HepG2 (cell line): ENCODE measurements around the gene CFAP119. TPM values are rescaled to one million over a fixed set of nuclear protein-coding genes. Genes with fewer than 3 reads are reported as not detected.

Experiments
- AGO1 ChIP-seq: fragments of 200-400 bp; formaldehyde crosslinking; IDR thresholded peaks from 2 replicates; pipeline ENCODE4 v1.6.1; 2017; ENCODE audit warnings: mild to moderate bottlenecking, low read depth, low read length, moderate library complexity; ENCODE audit not compliant: poor library complexity, severe bottlenecking
- CBX1 ChIP-seq: IDR thresholded peaks from one replicate; pipeline ENCODE4 v1.6.1; 2016; ENCODE audit warnings: antibody characterized with exemption, low read depth
- HNF4G ChIP-seq, 2 experiments: sonication (generic) in 1 of 2; formaldehyde crosslinking in 1 of 2; IDR thresholded peaks; 2 replicates each; pipeline versions ENCODE4 v1.4.0 to v1.6.1; 2011 to 2020; ENCODE audit warnings: borderline replicate concordance in 2 of 2, low read depth in 2 of 2, mild to moderate bottlenecking in 2 of 2, low read length in 1 of 2, missing genetic modification reagents in 1 of 2, moderate library complexity in 1 of 2
- HOXA7 ChIP-seq: sonication (generic); formaldehyde crosslinking; IDR thresholded peaks from 2 replicates; pipeline ENCODE4 v1.8.1; 2022; ENCODE audit warnings: mild to moderate bottlenecking, missing genetic modification reagents, moderate library complexity
- KDM5A ChIP-seq: fragments of 200-600 bp; sonication (generic); IDR thresholded peaks from 2 replicates; pipeline ENCODE4 v1.7.0; 2018; ENCODE audit warnings: antibody characterized with exemption, mild to moderate bottlenecking, low read length, borderline replicate concordance
- KMT2B ChIP-seq: IDR thresholded peaks from 2 replicates; pipeline ENCODE4 v1.6.1; 2016; ENCODE audit warnings: missing genetic modification reagents, missing compliant biosample characterization
- NCOA2 ChIP-seq: sonication (generic); formaldehyde crosslinking; IDR thresholded peaks from 2 replicates; pipeline ENCODE4 v1.8.0; 2022; ENCODE audit warnings: inconsistent platforms
- ONECUT2 ChIP-seq: sonication (generic); formaldehyde crosslinking; IDR thresholded peaks from 2 replicates; pipeline ENCODE4 v1.4.0; 2020; ENCODE audit warnings: missing genetic modification reagents
- STAG1 ChIP-seq: sonication (generic); formaldehyde crosslinking; IDR thresholded peaks from 2 replicates; pipeline ENCODE4 v1.4.0; 2020; ENCODE audit warnings: missing genetic modification reagents
- TEAD3 ChIP-seq: optimal IDR thresholded peaks from 2 replicates; pipeline ENCODE3; 2016; ENCODE audit warnings: borderline replicate concordance
- ZNF10 ChIP-seq: sonication (generic); formaldehyde crosslinking; IDR thresholded peaks from 2 replicates; pipeline ENCODE4 v1.4.0; 2020; ENCODE audit warnings: mild to moderate bottlenecking, low read depth, missing genetic modification reagents, borderline replicate concordance
- ZNF136 ChIP-seq: sonication (generic); formaldehyde crosslinking; IDR thresholded peaks from 2 replicates; pipeline ENCODE4 v1.8.1; 2022; ENCODE audit warnings: low read depth, mild to moderate bottlenecking, moderate library complexity, missing genetic modification reagents
- ZNF138 ChIP-seq: sonication (generic); formaldehyde crosslinking; IDR thresholded peaks from 2 replicates; pipeline ENCODE4 v1.5.0; 2020; ENCODE audit warnings: mild to moderate bottlenecking, low read depth, missing genetic modification reagents
- ZNF543 ChIP-seq: sonication (generic); formaldehyde crosslinking; IDR thresholded peaks from 2 replicates; pipeline ENCODE4 v1.4.0; 2020; ENCODE audit warnings: mild to moderate bottlenecking, missing genetic modification reagents
- ZNF652 ChIP-seq: IDR thresholded peaks from 2 replicates; pipeline ENCODE4 v1.6.1; 2016; ENCODE audit warnings: low read depth, borderline replicate concordance
- ZNF839 ChIP-seq: sonication (generic); formaldehyde crosslinking; IDR thresholded peaks from 2 replicates; pipeline ENCODE4 v1.4.0; 2020; ENCODE audit warnings: missing genetic modification reagents, mild to moderate bottlenecking, borderline replicate concordance
- polyA plus RNA-seq, 8 experiments: library from polyadenylated mRNA; depleted of rRNA in 3 of 8; stranded (reverse) in 7 of 8; unstranded in 1 of 8; fragments of >200 nt; fragmentation: Illumina TruSeq in 4 of 8; extraction: Trizol in 4 of 8; gene quantifications; 2 replicates each; pipeline versions ENCODE4 v1.2.1 to v1.2.3, GENCODE V29; 2011 to 2016; ENCODE audit warnings: low read depth in 4 of 8, missing spikeins in 1 of 8, mixed read lengths in 1 of 8; ENCODE audit not compliant: insufficient read depth in 1 of 8
- total RNA-seq, 5 experiments: library from RNA; depleted of rRNA; stranded (reverse); fragments of >200 nt; fragmentation: Illumina TruSeq; extraction: Trizol; gene quantifications; 2 replicates each; pipeline ENCODE4 v1.2.3, GENCODE V29; 2016; ENCODE audit warnings: low read depth in 1 of 5
- TF ChIP-seq, protein P1 (sequence below): sonication (generic); formaldehyde crosslinking; IDR thresholded peaks from 2 replicates; pipeline ENCODE4 v1.4.0; 2020; ENCODE audit warnings: mild to moderate bottlenecking, missing genetic modification reagents
- TF ChIP-seq, protein P2 (sequence below): sonication (generic); formaldehyde crosslinking; IDR thresholded peaks from 2 replicates; pipeline ENCODE4 v1.5.0; 2020; ENCODE audit warnings: missing genetic modification reagents
- TF ChIP-seq, protein P3 (sequence below): sonication (generic); formaldehyde crosslinking; IDR thresholded peaks from 2 replicates; pipeline ENCODE4 v1.5.0; 2020; ENCODE audit warnings: missing genetic modification reagents
- TF ChIP-seq, protein P4 (sequence below): sonication (generic); formaldehyde crosslinking; IDR thresholded peaks from 2 replicates; pipeline ENCODE4 v1.9.0; 2021; ENCODE audit warnings: missing genetic modification reagents, borderline replicate concordance
- TF ChIP-seq, protein P5 (sequence below): IDR thresholded peaks from 2 replicates; pipeline ENCODE4 v1.6.1; 2016
- TF ChIP-seq, protein P6 (sequence below): IDR thresholded peaks from 2 replicates; pipeline ENCODE4 v1.6.1; 2016; ENCODE audit warnings: mild to moderate bottlenecking, missing biosample characterization, missing genetic modification reagents

CFAP119 gene
- total and polyA plus RNA-seq, 2 of the 13 experiments (the other 11 are each of a cell fraction or from before 2014, with no cell fraction given), result 6.4 TPM

DNA sequence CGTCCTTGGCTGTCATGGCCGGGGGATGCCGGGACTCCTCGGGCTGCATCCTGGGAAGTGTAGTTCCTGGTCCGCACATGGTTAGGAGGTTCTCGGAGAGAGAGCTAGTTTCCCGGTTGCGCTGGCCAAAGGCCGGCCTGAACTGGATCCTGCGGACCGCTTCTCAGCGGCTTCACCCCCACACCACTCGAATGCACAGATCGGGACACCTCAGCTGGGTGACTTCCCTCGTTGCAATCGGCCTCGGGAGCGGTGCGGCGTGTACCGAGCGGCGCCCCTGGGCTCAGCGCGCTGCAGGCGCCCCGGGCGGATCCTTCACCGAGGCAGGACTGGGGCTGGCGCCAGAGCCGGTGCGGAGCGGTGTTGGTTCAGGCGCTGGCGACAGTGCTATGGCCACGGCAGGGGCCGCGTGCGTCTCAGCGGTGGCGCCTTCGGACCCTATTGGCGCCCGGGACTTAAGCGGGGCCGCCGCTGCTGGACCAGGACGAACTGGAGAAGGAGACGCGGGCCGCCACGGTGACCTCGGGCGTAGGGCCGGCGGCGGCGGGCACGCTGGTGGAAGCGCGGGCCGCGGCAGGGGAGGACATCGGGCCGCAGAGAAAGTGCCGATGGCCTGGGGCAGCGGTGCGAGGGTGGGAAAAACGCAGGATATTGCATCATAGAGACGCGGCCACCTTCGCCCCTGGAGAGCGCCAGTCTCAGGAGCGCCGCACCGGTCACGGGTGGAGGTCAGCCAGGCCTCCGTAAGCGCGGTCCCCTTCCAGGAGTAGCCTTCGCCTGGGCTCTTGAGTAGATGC lies 13.7 kb upstream of the CFAP119 start (continued):
- TF ChIP-seq, protein P1, sequence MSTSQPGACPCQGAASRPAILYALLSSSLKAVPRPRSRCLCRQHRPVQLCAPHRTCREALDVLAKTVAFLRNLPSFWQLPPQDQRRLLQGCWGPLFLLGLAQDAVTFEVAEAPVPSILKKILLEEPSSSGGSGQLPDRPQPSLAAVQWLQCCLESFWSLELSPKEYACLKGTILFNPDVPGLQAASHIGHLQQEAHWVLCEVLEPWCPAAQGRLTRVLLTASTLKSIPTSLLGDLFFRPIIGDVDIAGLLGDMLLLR (CRISPR knock-in tag), result peak; percentile 67
- no peak for TF ChIP-seq STAG1 (CRISPR knock-in tag)
- TF ChIP-seq HOXA7 (CRISPR knock-in tag), result peak; percentile 27; the same call in 1 of the 2 replicates
- peak; percentile 87; the same call in 1 of the 2 replicates for TF ChIP-seq ZNF839
- peak; percentile 74 for TF ChIP-seq HNF4G (IDR thresholded peaks at IDR 0.05; ENCODE audit: borderline replicate concordance, low read depth, low read length)
- peak; percentile 74 for TF ChIP-seq HNF4G (CRISPR knock-in tag; IDR thresholded peaks at IDR 0.05; ENCODE audit: borderline replicate concordance, low read depth)
- TF ChIP-seq, protein P2, sequence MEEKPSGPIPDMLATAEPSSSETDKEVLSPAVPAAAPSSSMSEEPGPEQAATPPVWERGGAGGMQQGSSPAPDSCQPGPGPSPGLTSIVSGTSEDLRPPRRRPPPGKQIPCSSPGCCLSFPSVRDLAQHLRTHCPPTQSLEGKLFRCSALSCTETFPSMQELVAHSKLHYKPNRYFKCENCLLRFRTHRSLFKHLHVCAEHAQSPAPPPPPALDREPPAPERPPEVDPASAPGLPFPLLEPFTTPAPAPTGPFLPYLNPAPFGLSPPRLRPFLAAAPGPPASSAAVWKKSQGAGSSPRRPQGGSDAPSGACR (CRISPR knock-in tag), result peak; percentile 93
- TF ChIP-seq KDM5A, result no peak; the same call in 1 of the 2 replicates
- TF ChIP-seq, protein P3, sequence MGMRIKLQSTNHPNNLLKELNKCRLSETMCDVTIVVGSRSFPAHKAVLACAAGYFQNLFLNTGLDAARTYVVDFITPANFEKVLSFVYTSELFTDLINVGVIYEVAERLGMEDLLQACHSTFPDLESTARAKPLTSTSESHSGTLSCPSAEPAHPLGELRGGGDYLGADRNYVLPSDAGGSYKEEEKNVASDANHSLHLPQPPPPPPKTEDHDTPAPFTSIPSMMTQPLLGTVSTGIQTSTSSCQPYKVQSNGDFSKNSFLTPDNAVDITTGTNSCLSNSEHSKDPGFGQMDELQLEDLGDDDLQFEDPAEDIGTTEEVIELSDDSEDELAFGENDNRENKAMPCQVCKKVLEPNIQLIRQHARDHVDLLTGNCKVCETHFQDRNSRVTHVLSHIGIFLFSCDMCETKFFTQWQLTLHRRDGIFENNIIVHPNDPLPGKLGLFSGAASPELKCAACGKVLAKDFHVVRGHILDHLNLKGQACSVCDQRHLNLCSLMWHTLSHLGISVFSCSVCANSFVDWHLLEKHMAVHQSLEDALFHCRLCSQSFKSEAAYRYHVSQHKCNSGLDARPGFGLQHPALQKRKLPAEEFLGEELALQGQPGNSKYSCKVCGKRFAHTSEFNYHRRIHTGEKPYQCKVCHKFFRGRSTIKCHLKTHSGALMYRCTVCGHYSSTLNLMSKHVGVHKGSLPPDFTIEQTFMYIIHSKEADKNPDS (CRISPR knock-in tag), result peak; percentile 93
- TF ChIP-seq ZNF10, result 0 out of 2 replicates have a peak, but pooled peaks have one; percentile 80
- peak; percentile 99 for TF ChIP-seq AGO1
- TF ChIP-seq TEAD3 (CRISPR knock-in tag), result no peak
- TF ChIP-seq KMT2B, result peak; percentile 76; the same call in 1 of the 2 replicates
- no peak for TF ChIP-seq ONECUT2 (CRISPR knock-in tag)
- TF ChIP-seq, protein P4, sequence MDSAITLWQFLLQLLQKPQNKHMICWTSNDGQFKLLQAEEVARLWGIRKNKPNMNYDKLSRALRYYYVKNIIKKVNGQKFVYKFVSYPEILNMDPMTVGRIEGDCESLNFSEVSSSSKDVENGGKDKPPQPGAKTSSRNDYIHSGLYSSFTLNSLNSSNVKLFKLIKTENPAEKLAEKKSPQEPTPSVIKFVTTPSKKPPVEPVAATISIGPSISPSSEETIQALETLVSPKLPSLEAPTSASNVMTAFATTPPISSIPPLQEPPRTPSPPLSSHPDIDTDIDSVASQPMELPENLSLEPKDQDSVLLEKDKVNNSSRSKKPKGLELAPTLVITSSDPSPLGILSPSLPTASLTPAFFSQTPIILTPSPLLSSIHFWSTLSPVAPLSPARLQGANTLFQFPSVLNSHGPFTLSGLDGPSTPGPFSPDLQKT, result peak; percentile 79; the same call in 1 of the 2 replicates
- TF ChIP-seq NCOA2, result peak; percentile 57; the same call in 1 of the 2 replicates
- TF ChIP-seq ZNF138 (CRISPR knock-in tag), result peak; percentile 75
- TF ChIP-seq ZNF136, result no peak
- peak; percentile 95 for TF ChIP-seq ZNF543 (CRISPR knock-in tag)
- TF ChIP-seq, protein P5, sequence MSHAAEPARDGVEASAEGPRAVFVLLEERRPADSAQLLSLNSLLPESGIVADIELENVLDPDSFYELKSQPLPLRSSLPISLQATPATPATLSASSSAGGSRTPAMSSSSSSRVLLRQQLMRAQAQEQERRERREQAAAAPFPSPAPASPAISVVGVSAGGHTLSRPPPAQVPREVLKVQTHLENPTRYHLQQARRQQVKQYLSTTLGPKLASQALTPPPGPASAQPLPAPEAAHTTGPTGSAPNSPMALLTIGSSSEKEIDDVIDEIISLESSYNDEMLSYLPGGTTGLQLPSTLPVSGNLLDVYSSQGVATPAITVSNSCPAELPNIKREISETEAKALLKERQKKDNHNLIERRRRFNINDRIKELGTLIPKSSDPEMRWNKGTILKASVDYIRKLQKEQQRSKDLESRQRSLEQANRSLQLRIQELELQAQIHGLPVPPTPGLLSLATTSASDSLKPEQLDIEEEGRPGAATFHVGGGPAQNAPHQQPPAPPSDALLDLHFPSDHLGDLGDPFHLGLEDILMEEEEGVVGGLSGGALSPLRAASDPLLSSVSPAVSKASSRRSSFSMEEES (CRISPR knock-in tag), result peak; percentile 79
- TF ChIP-seq CBX1, result no peak
- TF ChIP-seq, protein P6, sequence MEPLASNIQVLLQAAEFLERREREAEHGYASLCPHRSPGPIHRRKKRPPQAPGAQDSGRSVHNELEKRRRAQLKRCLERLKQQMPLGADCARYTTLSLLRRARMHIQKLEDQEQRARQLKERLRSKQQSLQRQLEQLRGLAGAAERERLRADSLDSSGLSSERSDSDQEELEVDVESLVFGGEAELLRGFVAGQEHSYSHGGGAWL, result peak; percentile 95
- TF ChIP-seq ZNF652 (CRISPR knock-in tag), result 0 out of 2 replicates have a peak, but pooled peaks have one; percentile 45
